Activated CD4-positive, CD25-positive, alpha-beta regulatory T cell (primary cell): Measurements from ENCODE around the gene INCENP.
A peak's percentile ranks its signal among the peaks of the same experiment; 100 is the strongest.
"Not testable (repeated sequence)": the region's sequence is repeated elsewhere in the genome, so short reads cannot be mapped to it uniquely, and the experiment has no call there.

Experiments
- DNase-seq, 4 experiments: peaks; one replicate each; lab custom pipeline; 2025; lab: John Stamatoyannopoulos, UW

INCENP gene

GRCh38 chr11:62123669-62124185, at the start of gene INCENP:
INCENP (plus strand) TSS chr11:62124011; CDS start chr11:62128162, 4,151 bp downstream.
- DNase-seq = peak; percentile 73 to 92 (median 87)

GRCh38 chr11:62075438-62075837, 48.4 kb upstream of the INCENP start:
- DNase-seq = no peak

- no peak for DNase-seq
Observed at GRCh38 chr11:62077132-62077531, 46.7 kb upstream of the INCENP start.

- DNase-seq = peak; percentile 56 to 70 (median 58)
Observed at GRCh38 chr11:62081378-62082291, 42.2 kb upstream of the INCENP start.

- no peak for DNase-seq
Observed at GRCh38 chr11:62082292-62082657, 41.5 kb upstream of the INCENP start.

- not testable (repeated sequence) for DNase-seq
Observed at GRCh38 chr11:62084801-62085200, 39.0 kb upstream of the INCENP start.

GRCh38 chr11:62087694-62088093, 36.1 kb upstream of the INCENP start:
- no peak for DNase-seq

- no peak for DNase-seq
Observed at GRCh38 chr11:62088331-62088933, 35.4 kb upstream of the INCENP start.

GRCh38 chr11:62103141-62103540, 20.7 kb upstream of the INCENP start:
- DNase-seq = no peak

- no peak for DNase-seq
Observed at GRCh38 chr11:62103986-62104385, 19.8 kb upstream of the INCENP start.

GRCh38 chr11:62104816-62105653, 18.8 kb upstream of the INCENP start:
- no peak for DNase-seq

- no peak for DNase-seq
Observed at GRCh38 chr11:62105667-62106191, 18.1 kb upstream of the INCENP start.

- DNase-seq = no peak
Observed at GRCh38 chr11:62108017-62108750, 15.6 kb upstream of the INCENP start.

GRCh38 chr11:62108971-62109404, 14.8 kb upstream of the INCENP start:
- no peak for DNase-seq

- no peak for DNase-seq
Observed at GRCh38 chr11:62115085-62115694, 8.6 kb upstream of the INCENP start.

- DNase-seq = no peak
Observed at GRCh38 chr11:62116451-62116850, 7.4 kb upstream of the INCENP start.

- DNase-seq = no peak
Observed at GRCh38 chr11:62119569-62119968, 4.2 kb upstream of the INCENP start.

GRCh38 chr11:62120001-62120400, 3.8 kb upstream of the INCENP start:
- no peak for DNase-seq

GRCh38 chr11:62120431-62120830, 3.4 kb upstream of the INCENP start:
- DNase-seq = no peak

GRCh38 chr11:62122076-62122475, 1.7 kb upstream of the INCENP start:
- no peak for DNase-seq
